Peyer's patch (tissue), 4 donors: ENCODE results near the gene AUTS2. TPM values are rescaled to one million over a fixed set of nuclear protein-coding genes. Genes with fewer than 3 reads are reported as not detected.

Experiments
- DNase-seq, 3 donors: peaks; one replicate each; pipeline ENCODE4 v3.0.0-alpha.2; 2017 to 2019
- H3K27ac ChIP-seq, 4 donors: fragments of 200-600 bp; sonication (generic); one replicate each; pipeline ENCODE4 v1.5.1; 2016 to 2019
- H3K27me3 ChIP-seq, 2 donors: fragments of 200-600 bp; sonication (generic); one replicate each; pipeline ENCODE4 v1.5.1; 2019
- H3K36me3 ChIP-seq, 3 donors: fragments of 200-600 bp; sonication (generic); one replicate each; pipeline ENCODE4 v1.5.1; 2016 to 2019
- H3K4me1 ChIP-seq, 4 donors: fragments of 200-600 bp; sonication (generic); one replicate each; pipeline ENCODE4 v1.5.1; 2016 to 2019
- H3K4me3 ChIP-seq, 4 donors: fragments of 200-600 bp; sonication (generic); 1 replicate in 3 of 4; 2 replicates in 1 of 4; pipeline ENCODE4 v1.5.1; 2016 to 2019; ENCODE audit warnings: mild to moderate bottlenecking in 1 of 4
- H3K9me3 ChIP-seq, 4 donors: fragments of 200-600 bp; sonication (generic); one replicate each; pipeline ENCODE4 v1.5.1; 2016 to 2019; ENCODE audit warnings: mild to moderate bottlenecking in 1 of 4
- POLR2A ChIP-seq, 2 donors: fragments of 450-650 bp; IDR thresholded peaks; one replicate each; pipeline ENCODE4 v1.5.1; 2017; ENCODE audit warnings: antibody characterized with exemption in 2 of 2, mild to moderate bottlenecking in 2 of 2, moderate library complexity in 2 of 2
- total RNA-seq, 4 donors: library from RNA; depleted of rRNA; stranded (reverse); fragments of >200 nt; gene quantifications; one replicate each; pipeline ENCODE4 v1.1.0, GENCODE V29; 2016
- TF ChIP-seq, protein P1 (sequence below), 6 experiments: fragments of 450-650 bp in 4 of 6; fragments of 200-600 bp in 2 of 6; sonication (generic) in 1 of 6; IDR thresholded peaks; one replicate each; pipeline ENCODE4 v1.5.1; 2017 to 2019; ENCODE audit warnings: antibody characterized with exemption in 6 of 6, mild to moderate bottlenecking in 3 of 6, moderate library complexity in 1 of 6

Gene AUTS2
- total RNA-seq, 4 donors from 2014 or later, result 55.9 to 90.0 (median 72.6) TPM

GRCh38 chr7:70132852-70133690, 534.8 kb downstream of the AUTS2 start:
- Histone ChIP-seq H3K9me3 (no peaks in the 10 kb centered on the region), H3K4me1 (no peaks in the 10 kb centered on the region), H3K27me3 (no peaks in the 10 kb centered on the region), H3K27ac (no peak overlapping the region), H3K36me3 (no peaks in the 10 kb centered on the region), H3K4me3 (no peak overlapping the region)
- TF ChIP-seq, protein P1, sequence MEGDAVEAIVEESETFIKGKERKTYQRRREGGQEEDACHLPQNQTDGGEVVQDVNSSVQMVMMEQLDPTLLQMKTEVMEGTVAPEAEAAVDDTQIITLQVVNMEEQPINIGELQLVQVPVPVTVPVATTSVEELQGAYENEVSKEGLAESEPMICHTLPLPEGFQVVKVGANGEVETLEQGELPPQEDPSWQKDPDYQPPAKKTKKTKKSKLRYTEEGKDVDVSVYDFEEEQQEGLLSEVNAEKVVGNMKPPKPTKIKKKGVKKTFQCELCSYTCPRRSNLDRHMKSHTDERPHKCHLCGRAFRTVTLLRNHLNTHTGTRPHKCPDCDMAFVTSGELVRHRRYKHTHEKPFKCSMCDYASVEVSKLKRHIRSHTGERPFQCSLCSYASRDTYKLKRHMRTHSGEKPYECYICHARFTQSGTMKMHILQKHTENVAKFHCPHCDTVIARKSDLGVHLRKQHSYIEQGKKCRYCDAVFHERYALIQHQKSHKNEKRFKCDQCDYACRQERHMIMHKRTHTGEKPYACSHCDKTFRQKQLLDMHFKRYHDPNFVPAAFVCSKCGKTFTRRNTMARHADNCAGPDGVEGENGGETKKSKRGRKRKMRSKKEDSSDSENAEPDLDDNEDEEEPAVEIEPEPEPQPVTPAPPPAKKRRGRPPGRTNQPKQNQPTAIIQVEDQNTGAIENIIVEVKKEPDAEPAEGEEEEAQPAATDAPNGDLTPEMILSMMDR (IDR thresholded peaks at IDR 0.05), result no peak
- TF ChIP-seq POLR2A (IDR thresholded peaks at IDR 0.05), result no peak
- no peak for DNase-seq

DNA sequence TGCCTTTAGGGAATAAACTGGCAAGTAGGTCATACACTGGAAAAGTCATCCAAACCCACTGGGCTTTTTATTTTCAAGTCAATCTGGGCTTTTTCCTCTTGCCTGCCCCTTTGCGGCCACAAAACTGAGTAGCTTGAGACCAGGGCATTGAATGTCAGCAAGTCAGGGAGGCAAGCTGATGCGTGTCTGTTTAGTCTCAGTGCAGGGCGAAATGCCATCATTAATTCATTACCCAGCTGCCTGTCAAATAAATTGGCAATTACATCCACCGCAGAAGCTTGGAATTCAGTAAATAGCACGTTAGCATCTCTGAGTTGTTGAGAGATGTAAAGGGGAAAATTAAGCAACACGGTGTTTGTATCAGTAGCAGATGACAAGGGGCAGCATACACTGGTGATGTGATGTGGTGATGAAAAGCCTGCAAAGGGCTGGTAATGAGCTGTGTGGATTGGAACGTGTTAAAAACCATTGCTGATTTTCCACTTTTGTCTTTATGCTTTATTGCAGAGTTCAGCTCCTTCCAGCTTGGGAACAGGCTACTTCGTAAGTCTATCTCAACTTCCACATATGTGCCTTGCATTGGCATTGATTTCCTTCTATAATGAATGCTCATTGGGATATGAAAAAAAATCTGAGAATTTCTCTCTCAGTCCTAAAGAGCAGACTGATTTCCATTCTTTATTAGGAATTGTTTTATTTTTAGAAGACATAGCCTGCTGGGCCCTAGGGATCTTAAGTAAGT, 535.9 kb downstream of the AUTS2 start:
- H3K36me3 ChIP-seq, result no peaks in the 10 kb centered on the region
- TF ChIP-seq POLR2A (IDR thresholded peaks at IDR 0.05), result no peak
- TF ChIP-seq, protein P1 (IDR thresholded peaks at IDR 0.05), result no peak
- no peak overlapping the region for H3K27ac ChIP-seq
- no peak overlapping the region for H3K4me3 ChIP-seq
- H3K9me3 ChIP-seq, result no peaks in the 10 kb centered on the region
- H3K4me1 ChIP-seq, result no peaks in the 10 kb centered on the region
- DNase-seq, result no peak
- no peaks in the 10 kb centered on the region for H3K27me3 ChIP-seq

DNA sequence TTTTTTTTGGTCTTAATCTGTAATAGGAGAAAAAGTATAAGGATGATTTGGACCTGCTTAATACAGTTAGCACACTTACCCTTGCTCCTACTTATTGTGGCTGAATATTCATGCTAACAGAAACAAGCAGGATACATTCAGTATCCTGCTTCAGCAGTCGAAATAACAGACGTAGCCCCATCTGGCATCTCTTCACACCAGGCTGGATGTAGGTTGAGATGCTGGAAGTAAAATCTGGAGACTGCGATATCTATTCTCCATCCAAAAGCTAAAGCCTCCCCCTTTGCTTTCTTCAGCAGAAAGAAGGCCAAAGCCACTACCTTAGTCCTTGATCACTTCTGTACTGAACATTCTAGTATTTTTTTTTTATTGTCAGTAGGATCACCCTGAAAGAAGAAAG, 537.4 kb downstream of the AUTS2 start:
- no peak for DNase-seq
- Histone ChIP-seq H3K27me3 (no peaks in the 10 kb centered on the region), H3K9me3 (no peaks in the 10 kb centered on the region), H3K27ac (no peak overlapping the region), H3K4me3 (no peak overlapping the region), H3K4me1 (no peaks in the 10 kb centered on the region), H3K36me3 (no peaks in the 10 kb centered on the region)
- no peak for TF ChIP-seq POLR2A (IDR thresholded peaks at IDR 0.05)
- TF ChIP-seq, protein P1 (IDR thresholded peaks at IDR 0.05), result no peak

GRCh38 chr7:70137126-70137525, 538.9 kb downstream of the AUTS2 start:
- Histone ChIP-seq H3K4me1 (no peaks in the 10 kb centered on the region), H3K27me3 (no peaks in the 10 kb centered on the region), H3K9me3 (no peaks in the 10 kb centered on the region), H3K27ac (no peak overlapping the region), H3K36me3 (no peaks in the 10 kb centered on the region), H3K4me3 (no peak overlapping the region)
- no peak for DNase-seq
- TF ChIP-seq, protein P1 (IDR thresholded peaks at IDR 0.05), result no peak
- TF ChIP-seq POLR2A (IDR thresholded peaks at IDR 0.05), result no peak

DNA sequence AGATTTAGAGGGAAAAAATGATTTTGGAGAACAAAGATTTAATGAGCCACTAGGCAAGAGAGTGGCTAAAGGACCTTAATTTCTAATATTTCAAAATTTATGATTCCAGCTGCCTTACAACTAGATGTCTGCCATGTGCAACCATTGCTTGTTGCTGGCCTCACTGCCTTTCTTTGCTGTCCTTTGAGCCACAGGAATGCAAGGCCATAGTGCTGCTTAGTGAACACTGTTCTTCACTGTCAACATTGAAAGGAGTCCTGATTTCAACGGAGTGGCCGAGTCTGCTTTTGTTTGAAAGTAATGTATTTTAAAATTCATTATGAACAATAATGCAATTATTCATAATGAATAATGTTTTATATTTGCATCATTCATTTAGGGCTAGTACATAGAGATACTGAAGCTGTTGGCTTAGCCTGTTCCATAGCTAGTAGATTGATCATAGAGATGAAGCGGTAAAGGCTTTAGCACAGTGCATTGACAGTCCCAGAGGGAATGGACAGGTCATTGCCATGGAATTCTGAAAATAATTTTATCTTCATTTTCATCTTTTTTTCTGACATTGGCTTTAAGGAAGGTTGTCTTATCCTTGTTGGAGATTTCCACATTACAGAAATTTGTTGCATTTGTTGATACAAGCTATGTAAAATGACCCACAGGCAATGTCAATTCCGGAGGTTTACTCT, 544.1 kb downstream of the AUTS2 start:
- Histone ChIP-seq H3K4me3 (no peak overlapping the region), H3K36me3 (no peaks in the 10 kb centered on the region), H3K27ac (no peak overlapping the region), H3K27me3 (no peaks in the 10 kb centered on the region), H3K9me3 (no peaks in the 10 kb centered on the region), H3K4me1 (no peaks in the 10 kb centered on the region)
- TF ChIP-seq, protein P1 (IDR thresholded peaks at IDR 0.05), result no peak
- no peak for TF ChIP-seq POLR2A (IDR thresholded peaks at IDR 0.05)
- no peak for DNase-seq
